ENCODE data around the gene DPYD. TPM values are rescaled to one million over a fixed set of nuclear protein-coding genes. Genes with fewer than 3 reads are reported as not detected.

The DPYD gene
- total and polyA plus RNA-seq, 2 donors from 2014 or later, result 4.9 to 41.6 TPM

DNA sequence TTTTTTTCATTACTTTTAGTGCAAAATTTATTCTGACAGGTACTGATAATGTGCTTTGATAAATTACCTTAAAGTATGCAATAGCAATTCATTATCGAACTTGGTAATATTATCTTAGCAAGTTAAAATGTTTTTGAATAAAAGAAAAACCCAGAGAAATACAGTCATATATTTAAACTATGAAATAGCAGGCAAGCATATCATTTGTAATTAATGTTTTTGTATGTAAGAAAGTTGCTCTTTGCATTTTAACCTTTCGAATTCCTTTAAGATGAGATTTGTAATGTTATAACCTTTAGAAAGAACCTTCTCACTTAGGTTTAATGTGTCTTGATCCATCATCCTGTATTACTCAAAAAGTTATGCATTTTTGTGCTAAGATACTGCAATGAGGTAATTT is 613.7 kb downstream of the DPYD start:
- no peaks in the 10 kb centered on the region for H3K36me3 ChIP-seq (ENCODE audit: control insufficient read depth in 2 of 3, insufficient read depth in 3 of 3, low read length in 3 of 3)
- H3K9ac ChIP-seq (ENCODE audit: low read length in 3 of 3), result no peak overlapping the region
- no peak for FAIRE-seq
- H3K4me1 ChIP-seq (ENCODE audit: control insufficient read depth in 2 of 3, insufficient read depth in 2 of 3, low read depth in 1 of 3, low read length in 3 of 3), result no peaks in the 10 kb centered on the region
- no peak overlapping the region for H3K27ac ChIP-seq (ENCODE audit: low read depth in 2 of 2, low read length in 2 of 2)
- intact Hi-C loops (cut with DNase I), result no loop called here
- no peaks in the 10 kb centered on the region for H3K9me3 ChIP-seq (ENCODE audit: control insufficient read depth in 2 of 3, insufficient read depth in 1 of 3, low read length in 3 of 3)
- H3K27me3 ChIP-seq (ENCODE audit: control insufficient read depth, insufficient read depth, low read length), result no peaks in the 10 kb centered on the region
- TF ChIP-seq CTCF (IDR thresholded peaks at IDR 0.05; ENCODE audit: borderline replicate concordance, extremely low read depth, insufficient read depth), result no peak
- DNase-seq, result no peak
- H3K4me3 ChIP-seq (ENCODE audit: low read length in 3 of 3), result no peak overlapping the region

DNA sequence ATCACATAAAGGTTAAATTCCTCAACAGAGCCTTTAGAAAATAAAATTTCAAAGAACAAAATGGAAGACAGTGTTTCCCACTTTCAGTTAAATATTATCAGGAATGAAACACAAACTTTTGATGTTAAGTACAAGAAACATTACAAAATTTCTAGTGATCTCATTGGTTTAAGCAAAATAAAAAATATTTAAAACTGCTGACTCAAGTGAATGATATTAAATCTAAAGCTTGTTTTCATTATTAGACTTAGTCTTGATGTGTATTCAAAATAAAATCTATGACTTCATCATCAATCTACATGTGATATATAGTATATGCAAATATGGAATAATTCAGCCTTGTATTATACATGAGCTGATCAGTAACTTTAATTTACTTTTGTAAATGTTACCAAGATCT is 614.3 kb downstream of the DPYD start:
- no peaks in the 10 kb centered on the region for H3K4me1 ChIP-seq (ENCODE audit: control insufficient read depth in 2 of 3, insufficient read depth in 2 of 3, low read depth in 1 of 3, low read length in 3 of 3)
- peak; percentile 60 for FAIRE-seq
- H3K4me3 ChIP-seq (ENCODE audit: low read length in 3 of 3), result no peak overlapping the region
- no peak for TF ChIP-seq CTCF (IDR thresholded peaks at IDR 0.05; ENCODE audit: borderline replicate concordance, extremely low read depth, insufficient read depth)
- intact Hi-C loops (cut with DNase I), result no loop called here
- H3K27ac ChIP-seq (ENCODE audit: low read depth in 2 of 2, low read length in 2 of 2), result no peak overlapping the region
- H3K9me3 ChIP-seq (ENCODE audit: control insufficient read depth in 2 of 3, insufficient read depth in 1 of 3, low read length in 3 of 3), result no peaks in the 10 kb centered on the region
- H3K27me3 ChIP-seq (ENCODE audit: control insufficient read depth, insufficient read depth, low read length), result no peaks in the 10 kb centered on the region
- no peaks in the 10 kb centered on the region for H3K36me3 ChIP-seq (ENCODE audit: control insufficient read depth in 2 of 3, insufficient read depth in 3 of 3, low read length in 3 of 3)
- no peak overlapping the region for H3K9ac ChIP-seq (ENCODE audit: low read length in 3 of 3)
- DNase-seq, result no peak

DNA sequence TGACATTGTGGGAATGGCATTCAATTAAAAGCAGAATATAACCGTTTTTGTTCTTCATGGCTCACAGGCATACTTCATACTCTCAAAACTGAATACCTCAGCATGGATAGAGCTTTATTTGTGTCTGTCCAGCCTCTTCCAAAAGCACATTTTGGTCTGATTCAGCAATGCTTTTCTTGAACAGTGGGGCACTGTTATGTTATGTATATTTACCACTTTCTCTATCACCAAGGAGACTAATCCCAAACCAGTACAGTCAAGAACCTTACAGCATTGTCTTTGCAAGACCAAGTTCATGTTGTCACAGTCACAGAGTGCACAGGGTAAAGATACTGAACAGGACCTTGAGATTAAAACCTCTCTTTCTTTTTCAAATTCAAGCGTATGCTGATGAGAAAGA is 616.5 kb downstream of the DPYD start:
- DNase-seq (peak in 2 of 5 donors; percentile 1 to 15), FAIRE-seq (no peak)
- Histone ChIP-seq H3K36me3 (ENCODE audit: control insufficient read depth in 2 of 3, insufficient read depth in 3 of 3, low read length in 3 of 3) (no peaks in the 10 kb centered on the region), H3K9ac (ENCODE audit: low read length in 3 of 3) (no peak overlapping the region), H3K4me1 (ENCODE audit: control insufficient read depth in 2 of 3, insufficient read depth in 2 of 3, low read depth in 1 of 3, low read length in 3 of 3) (no peaks in the 10 kb centered on the region), H3K27me3 (ENCODE audit: control insufficient read depth, insufficient read depth, low read length) (no peaks in the 10 kb centered on the region), H3K4me3 (ENCODE audit: low read length in 3 of 3) (no peak overlapping the region), H3K27ac (ENCODE audit: low read depth in 2 of 2, low read length in 2 of 2) (no peak overlapping the region), H3K9me3 (ENCODE audit: control insufficient read depth in 2 of 3, insufficient read depth in 1 of 3, low read length in 3 of 3) (no peaks in the 10 kb centered on the region)
- no peak for TF ChIP-seq CTCF (IDR thresholded peaks at IDR 0.05; ENCODE audit: borderline replicate concordance, extremely low read depth, insufficient read depth)
- intact Hi-C loops (cut with DNase I), result no loop called here

- H3K9me3 ChIP-seq (ENCODE audit: control insufficient read depth in 2 of 3, insufficient read depth in 1 of 3, low read length in 3 of 3), result no peaks in the 10 kb centered on the region
- H3K36me3 ChIP-seq (ENCODE audit: control insufficient read depth in 2 of 3, insufficient read depth in 3 of 3, low read length in 3 of 3), result no peaks in the 10 kb centered on the region
- H3K4me3 ChIP-seq (ENCODE audit: low read length in 3 of 3), result no peak overlapping the region
- intact Hi-C loops (cut with DNase I), result no loop called here
- no peaks in the 10 kb centered on the region for H3K27me3 ChIP-seq (ENCODE audit: control insufficient read depth, insufficient read depth, low read length)
- no peak for DNase-seq
- H3K27ac ChIP-seq (ENCODE audit: low read depth in 2 of 2, low read length in 2 of 2), result no peak overlapping the region
- H3K4me1 ChIP-seq (ENCODE audit: control insufficient read depth in 2 of 3, insufficient read depth in 2 of 3, low read depth in 1 of 3, low read length in 3 of 3), result no peaks in the 10 kb centered on the region
- TF ChIP-seq CTCF (IDR thresholded peaks at IDR 0.05; ENCODE audit: borderline replicate concordance, extremely low read depth, insufficient read depth), result no peak
- FAIRE-seq, result no peak
- H3K9ac ChIP-seq (ENCODE audit: low read length in 3 of 3), result no peak overlapping the region
These were observed 621.9 kb downstream of the DPYD start for GRCh38 chr1:97298966-97299365.

Data from kidney (tissue), 14 donors.